Tibial artery (tissue), 4 donors: ENCODE data around the gene INO80.

ENCODE experiments used
- DNase-seq, 2 donors: peaks; one replicate each; pipeline ENCODE4 v3.0.0-alpha.2; 2019
- H3K27ac ChIP-seq, 2 donors: fragments of 200-600 bp; sonication (generic) in 1 of 2; 1 replicate in 1 of 2; 2 replicates in 1 of 2; pipeline ENCODE4 v1.5.1; 2018 to 2019; ENCODE audit warnings: mild to moderate bottlenecking in 1 of 2
- H3K27me3 ChIP-seq, 2 donors: fragments of 200-600 bp; sonication (generic) in 1 of 2; one replicate each; pipeline versions ENCODE4 v1.5.1 to v1.6.0; 2016 to 2019
- H3K36me3 ChIP-seq, 3 donors: fragments of 200-600 bp; sonication (generic) in 2 of 3; one replicate each; pipeline ENCODE4 v1.5.1; 2016 to 2019; ENCODE audit warnings: mild to moderate bottlenecking in 2 of 3
- H3K4me1 ChIP-seq, 4 donors: fragments of 200-600 bp; sonication (generic) in 2 of 4; 1 replicate in 3 of 4; 2 replicates in 1 of 4; pipeline ENCODE4 v1.5.1; 2016 to 2019
- H3K4me3 ChIP-seq, 2 donors: fragments of 200-600 bp; sonication (generic) in 1 of 2; 1 replicate in 1 of 2; 2 replicates in 1 of 2; pipeline ENCODE4 v1.5.1; 2018 to 2019; ENCODE audit warnings: mild to moderate bottlenecking in 2 of 2
- H3K9me3 ChIP-seq, 3 donors: fragments of 200-600 bp; sonication (generic) in 1 of 3; one replicate each; pipeline ENCODE4 v1.5.1; 2016 to 2019
- intact Hi-C: fragments of 100-400 bp; cut with DNase I; formaldehyde crosslinking; loops from one replicate; pipeline ENCODE4 v1.15.0; 2023; ENCODE audit warnings: low total_unique reads
- TF ChIP-seq, protein P1 (sequence below), 2 experiments: fragments of 200-600 bp in 1 of 2; fragments of 450-650 bp in 1 of 2; IDR thresholded peaks; one replicate each; pipeline ENCODE4 v1.5.1; 2017 to 2019; ENCODE audit warnings: antibody characterized with exemption in 2 of 2, mild to moderate bottlenecking in 1 of 2, moderate library complexity in 1 of 2

Gene INO80

DNA sequence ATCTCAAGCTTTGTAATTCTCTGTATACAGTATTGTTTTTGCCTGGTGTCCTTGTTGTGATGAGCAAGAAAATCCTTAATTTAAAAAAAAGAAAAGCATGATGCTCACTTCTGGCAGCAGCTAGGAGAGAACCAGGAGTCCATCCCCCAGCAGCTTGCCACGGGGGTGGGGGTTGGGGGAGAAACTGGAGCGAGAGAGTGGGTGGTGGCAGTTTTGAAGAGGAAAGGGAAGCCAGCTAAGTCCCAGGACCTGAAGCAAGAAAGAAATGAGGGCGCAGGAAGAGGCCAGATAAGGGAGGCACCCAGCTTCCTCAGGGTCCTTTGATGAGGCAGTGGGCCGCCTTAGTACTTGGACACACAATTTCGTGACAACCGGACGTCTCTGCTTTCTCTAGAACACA, 139.3 kb downstream of the INO80 start:
- TF ChIP-seq, protein P1, sequence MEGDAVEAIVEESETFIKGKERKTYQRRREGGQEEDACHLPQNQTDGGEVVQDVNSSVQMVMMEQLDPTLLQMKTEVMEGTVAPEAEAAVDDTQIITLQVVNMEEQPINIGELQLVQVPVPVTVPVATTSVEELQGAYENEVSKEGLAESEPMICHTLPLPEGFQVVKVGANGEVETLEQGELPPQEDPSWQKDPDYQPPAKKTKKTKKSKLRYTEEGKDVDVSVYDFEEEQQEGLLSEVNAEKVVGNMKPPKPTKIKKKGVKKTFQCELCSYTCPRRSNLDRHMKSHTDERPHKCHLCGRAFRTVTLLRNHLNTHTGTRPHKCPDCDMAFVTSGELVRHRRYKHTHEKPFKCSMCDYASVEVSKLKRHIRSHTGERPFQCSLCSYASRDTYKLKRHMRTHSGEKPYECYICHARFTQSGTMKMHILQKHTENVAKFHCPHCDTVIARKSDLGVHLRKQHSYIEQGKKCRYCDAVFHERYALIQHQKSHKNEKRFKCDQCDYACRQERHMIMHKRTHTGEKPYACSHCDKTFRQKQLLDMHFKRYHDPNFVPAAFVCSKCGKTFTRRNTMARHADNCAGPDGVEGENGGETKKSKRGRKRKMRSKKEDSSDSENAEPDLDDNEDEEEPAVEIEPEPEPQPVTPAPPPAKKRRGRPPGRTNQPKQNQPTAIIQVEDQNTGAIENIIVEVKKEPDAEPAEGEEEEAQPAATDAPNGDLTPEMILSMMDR (IDR thresholded peaks at IDR 0.05): no peak
- H3K36me3 ChIP-seq: peaks cover 38 to 58% (median 39%) of the 10 kb centered on the region in 3 donors
- peaks cover 0 to 57% (median 21%) of the 10 kb centered on the region in 4 donors for H3K4me1 ChIP-seq
- peak overlapping the region; percentile 25 to 62 for H3K27ac ChIP-seq
- H3K27me3 ChIP-seq: no peaks in the 10 kb centered on the region
- no peak for DNase-seq
- no peaks in the 10 kb centered on the region for H3K9me3 ChIP-seq
- intact Hi-C loops: no loop called here
- H3K4me3 ChIP-seq: no peak overlapping the region

DNA sequence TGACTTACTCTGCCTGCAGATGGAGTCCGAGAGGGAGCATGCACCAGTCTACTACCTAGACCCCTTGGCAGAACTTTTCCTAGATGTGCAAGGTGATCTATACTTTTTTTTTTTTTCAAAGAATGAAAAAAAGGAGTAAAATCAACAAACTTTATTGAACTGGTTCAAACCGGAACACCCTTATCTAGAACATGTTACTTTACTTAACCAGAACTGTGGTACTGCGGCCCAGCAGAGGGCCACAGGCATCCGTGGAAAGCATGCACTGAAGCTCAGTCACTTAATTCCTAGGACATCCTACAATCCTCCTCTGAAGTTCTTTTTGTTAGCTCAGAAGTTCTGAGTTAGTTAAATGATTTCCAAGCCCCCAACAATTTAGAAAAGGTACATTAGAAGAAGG, 141.2 kb downstream of the INO80 start:
- Histone ChIP-seq H3K4me3 (no peak overlapping the region), H3K27me3 (no peaks in the 10 kb centered on the region), H3K27ac (peak overlapping the region in 1 of 2 donors; percentile 62), H3K36me3 (peaks cover 19 to 38% (median 22%) of the 10 kb centered on the region in 3 donors), H3K4me1 (peaks cover 0 to 47% (median 19%) of the 10 kb centered on the region in 4 donors), H3K9me3 (no peaks in the 10 kb centered on the region)
- no peak for DNase-seq
- TF ChIP-seq, protein P1 (IDR thresholded peaks at IDR 0.05): peak in 1 of 2 experiments; percentile 27
- intact Hi-C loops: no loop called here

DNA sequence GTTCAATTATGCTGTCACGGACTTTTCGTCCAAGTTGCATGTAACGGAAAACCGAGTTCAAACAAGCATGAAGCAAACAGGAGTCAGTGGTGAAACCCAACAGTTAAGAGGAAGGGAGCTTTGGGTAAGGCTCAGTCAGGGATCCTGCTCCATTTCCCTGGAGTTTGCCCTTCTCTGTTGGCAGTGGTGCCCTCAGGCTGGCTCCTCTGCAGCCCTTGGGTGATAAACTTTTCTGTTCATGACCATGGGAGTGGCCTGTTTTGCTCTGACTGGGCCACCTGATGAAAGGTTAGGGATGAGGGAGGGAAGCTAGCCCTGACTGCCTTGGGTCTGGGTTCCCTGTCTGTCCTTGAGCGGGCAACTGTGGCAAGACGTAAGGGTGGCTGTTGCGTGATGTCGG, 146.7 kb downstream of the INO80 start:
- DNase-seq: no peak
- H3K4me1 ChIP-seq: peaks cover 0 to 17% (median 0%) of the 10 kb centered on the region in 4 donors
- H3K9me3 ChIP-seq: no peaks in the 10 kb centered on the region
- no peaks in the 10 kb centered on the region for H3K27me3 ChIP-seq
- H3K36me3 ChIP-seq: no peaks in the 10 kb centered on the region
- intact Hi-C loops: no loop called here
- H3K27ac ChIP-seq: no peak overlapping the region
- TF ChIP-seq, protein P1 (IDR thresholded peaks at IDR 0.05): no peak
- H3K4me3 ChIP-seq: no peak overlapping the region

DNA sequence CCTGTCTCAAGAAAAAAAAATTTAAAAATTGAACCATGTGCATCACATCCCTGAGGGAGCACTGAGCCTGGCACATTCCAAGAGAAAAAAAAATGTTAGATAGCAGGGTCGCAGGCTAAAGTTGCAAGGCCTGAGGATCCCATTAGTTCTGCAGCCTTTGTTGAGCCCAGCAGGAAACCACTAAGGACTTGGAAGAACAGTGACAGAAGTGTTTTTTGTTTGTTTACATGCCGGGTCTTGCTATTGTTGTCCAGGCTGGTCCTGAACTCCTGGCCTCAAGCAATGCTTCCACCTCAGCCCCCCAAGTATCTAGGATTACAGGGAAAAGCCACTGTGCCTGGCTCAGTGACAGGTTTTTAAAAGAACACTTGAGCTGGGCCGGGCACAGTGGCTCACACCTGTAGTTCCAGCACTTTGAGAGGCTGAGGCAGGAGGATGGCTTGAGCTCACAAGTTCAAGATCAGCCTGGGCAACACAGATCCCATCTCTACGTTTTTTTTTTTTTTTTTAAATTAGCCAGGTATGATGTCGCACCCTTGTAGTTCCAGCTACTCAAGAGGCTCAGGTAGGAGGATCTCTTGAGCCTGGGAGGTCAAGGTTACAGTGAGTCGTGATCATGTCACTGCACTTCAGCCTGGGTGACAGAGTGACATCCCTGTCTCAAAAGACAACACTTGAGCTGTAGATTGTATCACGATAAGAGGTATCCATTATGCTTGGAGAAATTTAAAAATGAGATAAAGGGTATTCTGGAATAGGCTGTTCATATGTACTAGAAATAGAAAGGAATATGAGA, 147.6 kb downstream of the INO80 start:
- DNase-seq: no peak
- Histone ChIP-seq H3K27me3 (no peaks in the 10 kb centered on the region), H3K4me1 (peaks cover 0 to 17% (median 0%) of the 10 kb centered on the region in 4 donors), H3K4me3 (no peak overlapping the region), H3K27ac (no peak overlapping the region), H3K9me3 (no peaks in the 10 kb centered on the region), H3K36me3 (no peaks in the 10 kb centered on the region)
- TF ChIP-seq, protein P1 (IDR thresholded peaks at IDR 0.05): no peak
- intact Hi-C loops: no loop called here

DNA sequence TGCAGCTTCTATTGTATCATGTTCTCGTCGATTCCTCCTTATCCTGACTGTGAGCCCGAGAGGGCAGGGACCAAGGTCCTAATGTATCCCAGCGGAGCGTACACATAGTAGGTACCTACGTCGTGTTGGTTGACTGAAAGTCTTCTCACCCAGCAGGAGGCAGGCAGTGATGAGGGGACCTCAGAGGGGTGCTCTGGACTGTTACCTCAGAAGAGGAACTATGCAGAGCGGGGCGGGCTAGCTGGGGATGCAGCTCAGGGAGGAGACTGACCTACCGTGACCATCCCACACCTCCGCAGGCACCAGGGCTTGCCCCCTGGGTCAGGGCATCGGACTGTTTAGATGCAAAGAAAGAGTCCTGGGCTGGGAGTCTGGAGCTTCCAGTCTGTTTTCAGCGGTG, 151.4 kb downstream of the INO80 start:
- DNase-seq: no peak
- Histone ChIP-seq H3K4me3 (no peak overlapping the region), H3K27me3 (no peaks in the 10 kb centered on the region), H3K36me3 (no peaks in the 10 kb centered on the region), H3K27ac (no peak overlapping the region), H3K4me1 (peaks cover 0 to 4% (median 0%) of the 10 kb centered on the region in 4 donors), H3K9me3 (no peaks in the 10 kb centered on the region)
- intact Hi-C loops: no loop called here
- TF ChIP-seq, protein P1 (IDR thresholded peaks at IDR 0.05): no peak
